Liver (tissue), 9 donors: Measurements from ENCODE around the gene C5. TPM values are rescaled to one million over a fixed set of nuclear protein-coding genes. Genes with fewer than 3 reads are reported as not detected.

Experiments used
- DNase-seq: peaks from one replicate; pipeline ENCODE4 v3.0.0-alpha.2; 2017; ENCODE audit warnings: low spot score
- H3K27ac ChIP-seq, 2 donors: one replicate each; pipeline ENCODE4 v1.7.0; 2013; ENCODE audit warnings: inconsistent platforms in 2 of 2, low read length in 2 of 2, control low read depth in 1 of 2, low read depth in 1 of 2, mild to moderate bottlenecking in 1 of 2
- H3K27me3 ChIP-seq, 4 donors: one replicate each; pipeline versions ENCODE4 v1.6.1 to v1.7.0; 2013; ENCODE audit warnings: low read length in 3 of 4, inconsistent platforms in 1 of 4, mild to moderate bottlenecking in 1 of 4, moderate library complexity in 1 of 4; ENCODE audit not compliant: control insufficient read depth in 4 of 4, insufficient read depth in 4 of 4
- H3K36me3 ChIP-seq, 4 donors: one replicate each; pipeline versions ENCODE4 v1.6.1 to v1.7.0; 2013; ENCODE audit warnings: low read length in 3 of 4, mild to moderate bottlenecking in 3 of 4, low read depth in 1 of 4, moderate library complexity in 1 of 4; ENCODE audit not compliant: control insufficient read depth in 4 of 4, insufficient read depth in 3 of 4
- H3K4me1 ChIP-seq, 4 donors: one replicate each; pipeline versions ENCODE4 v1.6.1 to v1.7.0; 2013; ENCODE audit warnings: low read length in 3 of 4, mild to moderate bottlenecking in 3 of 4, moderate library complexity in 1 of 4; ENCODE audit not compliant: control insufficient read depth in 4 of 4, insufficient read depth in 4 of 4
- H3K4me3 ChIP-seq, 3 donors: one replicate each; pipeline versions ENCODE4 v1.6.1 to v1.7.0; 2013; ENCODE audit warnings: low read length in 3 of 3, control low read depth in 1 of 3, low read depth in 1 of 3, mild to moderate bottlenecking in 1 of 3
- H3K9ac ChIP-seq, 2 donors: one replicate each; pipeline ENCODE4 v1.7.0; 2013; ENCODE audit warnings: low read length in 2 of 2, mild to moderate bottlenecking in 2 of 2, moderate library complexity in 2 of 2, control low read depth in 1 of 2, low read depth in 1 of 2
- H3K9me3 ChIP-seq, 4 donors: one replicate each; pipeline versions ENCODE4 v1.6.1 to v1.7.0; 2013; ENCODE audit warnings: low read length in 3 of 4; ENCODE audit not compliant: control insufficient read depth in 4 of 4
- FOXA1 ChIP-seq: IDR thresholded peaks from 2 replicates; pipeline ENCODE4 v1.6.1; 2016; ENCODE audit warnings: antibody characterized with exemption
- GABPA ChIP-seq, 2 donors: IDR thresholded peaks in 1 of 2; conservative IDR thresholded peaks in 1 of 2; 2 replicates each; pipeline ENCODE4 v1.6.1; 2016; ENCODE audit warnings: antibody characterized with exemption in 2 of 2, mild to moderate bottlenecking in 1 of 2, moderate library complexity in 1 of 2
- HNF4G ChIP-seq: IDR thresholded peaks from 2 replicates; pipeline ENCODE4 v1.6.1; 2016; ENCODE audit warnings: antibody characterized with exemption
- JUND ChIP-seq, 2 donors: IDR thresholded peaks; 2 replicates each; pipeline ENCODE4 v1.6.1; 2016; ENCODE audit warnings: antibody characterized with exemption in 2 of 2
- NR2F2 ChIP-seq: IDR thresholded peaks from 2 replicates; pipeline ENCODE4 v1.6.1; 2016; ENCODE audit warnings: antibody characterized with exemption
- RAD21 ChIP-seq, 2 donors: IDR thresholded peaks; 2 replicates each; pipeline ENCODE4 v1.6.1; 2016; ENCODE audit warnings: antibody characterized with exemption in 2 of 2, mild to moderate bottlenecking in 2 of 2
- REST ChIP-seq: IDR thresholded peaks from 2 replicates; pipeline ENCODE4 v1.6.1; 2016; ENCODE audit warnings: antibody characterized with exemption, mild to moderate bottlenecking
- RXRA ChIP-seq, 2 donors: IDR thresholded peaks; 2 replicates each; pipeline ENCODE4 v1.6.1; 2017 to 2018; ENCODE audit warnings: antibody characterized with exemption in 2 of 2, mild to moderate bottlenecking in 1 of 2
- SP1 ChIP-seq: IDR thresholded peaks from 2 replicates; pipeline ENCODE4 v1.6.1; 2018; ENCODE audit warnings: antibody characterized with exemption, mild to moderate bottlenecking
- TAF1 ChIP-seq: conservative IDR thresholded peaks from 2 replicates; pipeline ENCODE4 v1.6.1; 2016; ENCODE audit warnings: antibody characterized with exemption, mild to moderate bottlenecking
- YY1 ChIP-seq: IDR thresholded peaks from 2 replicates; pipeline ENCODE4 v1.6.1; 2016; ENCODE audit warnings: antibody characterized with exemption, mild to moderate bottlenecking
- WGBS: extraction: QIAGEN DNeasy Blood & Tissue Kit; methylation state at CpG from one replicate; pipeline ENCODE4 v1.1.7; 2013; 5-methylcytosine and 5-hydroxymethylcytosine counted together
- polyA plus RNA-seq, 2 donors: library from polyadenylated mRNA; stranded (reverse) in 1 of 2; unstranded in 1 of 2; fragments of 200-250 nt in 1 of 2; fragments of >200 nt in 1 of 2; fragmentation: Nextera tagmentation in 1 of 2; extraction: Ambion mirVana in 1 of 2; gene quantifications; one replicate each; pipeline versions ENCODE4 v1.2.1 to v1.2.3, GENCODE V29; 2013 to 2015
- total RNA-seq, 2 donors: library from RNA; depleted of rRNA; stranded (reverse); fragments of >200 nt; gene quantifications; one replicate each; pipeline ENCODE4 v1.2.3, GENCODE V29; 2014
- TF ChIP-seq, protein P1 (sequence below): fragments of 150-350 bp; IDR thresholded peaks from 2 replicates; pipeline ENCODE4 v1.5.1; 2017; ENCODE audit warnings: improper control_type of control experiment, low read depth, low read length; ENCODE audit not compliant: missing input control
- TF ChIP-seq, protein P2 (sequence below): IDR thresholded peaks from 2 replicates; pipeline ENCODE4 v1.6.1; 2016; ENCODE audit warnings: antibody characterized with exemption
- donor health status: healthy.
- donor health status: healthy.
- donor health status: healthy.
- donor health status: healthy.
- donor health status: healthy.

C5 gene
- total and polyA plus RNA-seq, 4 donors, result 127 to 485 (median 361) TPM

GRCh38 chr9:121026260-121026691, 23.8 kb downstream of the C5 start:
- no peak for DNase-seq
- WGBS, result 69% methylated on average over 3 of the region's 3 CpGs

DNA sequence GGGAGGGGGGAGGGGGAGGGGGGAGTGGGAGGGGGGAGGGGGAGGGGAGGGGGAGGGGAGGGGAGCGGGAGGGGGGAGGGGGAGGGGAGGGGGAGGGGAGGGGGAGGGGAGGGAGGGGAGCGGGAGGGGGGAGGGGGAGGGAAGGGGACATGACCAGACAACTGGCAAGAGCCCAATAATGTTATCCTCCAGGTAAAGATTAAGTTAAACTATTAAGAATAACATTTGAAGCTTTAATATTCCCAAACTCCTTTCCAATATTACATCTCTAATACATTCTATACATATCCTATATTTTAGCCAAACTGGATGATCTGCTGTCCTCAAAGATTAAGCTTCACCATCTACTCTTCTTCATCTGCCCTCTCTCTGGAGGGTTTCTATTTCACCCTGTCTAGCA, 25.8 kb downstream of the C5 start:
- Histone ChIP-seq H3K9ac (no peak overlapping the region), H3K4me3 (no peak overlapping the region), H3K36me3 (peaks cover 3 to 68% (median 45%) of the 10 kb centered on the region in 4 donors), H3K27ac (no peak overlapping the region), H3K4me1 (peaks cover 9 to 54% (median 44%) of the 10 kb centered on the region in 4 donors), H3K9me3 (no peaks in the 10 kb centered on the region), H3K27me3 (no peaks in the 10 kb centered on the region)
- WGBS, result 40% methylated on average over 1 of the region's 2 CpGs
- DNase-seq, result no peak
- TF ChIP-seq REST, result no peak
- TF ChIP-seq HNF4G, result no peak
- no peak for TF ChIP-seq NR2F2
- no peak for TF ChIP-seq GABPA (IDR thresholded peaks at IDR 0.05 in 1 of 2, conservative IDR thresholded peaks at IDR 0.05 in 1 of 2)
- no peak for TF ChIP-seq RAD21 (IDR thresholded peaks at IDR 0.05)
- TF ChIP-seq SP1, result no peak
- TF ChIP-seq JUND (IDR thresholded peaks at IDR 0.05), result no peak
- TF ChIP-seq, protein P1, sequence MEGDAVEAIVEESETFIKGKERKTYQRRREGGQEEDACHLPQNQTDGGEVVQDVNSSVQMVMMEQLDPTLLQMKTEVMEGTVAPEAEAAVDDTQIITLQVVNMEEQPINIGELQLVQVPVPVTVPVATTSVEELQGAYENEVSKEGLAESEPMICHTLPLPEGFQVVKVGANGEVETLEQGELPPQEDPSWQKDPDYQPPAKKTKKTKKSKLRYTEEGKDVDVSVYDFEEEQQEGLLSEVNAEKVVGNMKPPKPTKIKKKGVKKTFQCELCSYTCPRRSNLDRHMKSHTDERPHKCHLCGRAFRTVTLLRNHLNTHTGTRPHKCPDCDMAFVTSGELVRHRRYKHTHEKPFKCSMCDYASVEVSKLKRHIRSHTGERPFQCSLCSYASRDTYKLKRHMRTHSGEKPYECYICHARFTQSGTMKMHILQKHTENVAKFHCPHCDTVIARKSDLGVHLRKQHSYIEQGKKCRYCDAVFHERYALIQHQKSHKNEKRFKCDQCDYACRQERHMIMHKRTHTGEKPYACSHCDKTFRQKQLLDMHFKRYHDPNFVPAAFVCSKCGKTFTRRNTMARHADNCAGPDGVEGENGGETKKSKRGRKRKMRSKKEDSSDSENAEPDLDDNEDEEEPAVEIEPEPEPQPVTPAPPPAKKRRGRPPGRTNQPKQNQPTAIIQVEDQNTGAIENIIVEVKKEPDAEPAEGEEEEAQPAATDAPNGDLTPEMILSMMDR, result no peak
- TF ChIP-seq YY1, result no peak
- no peak for TF ChIP-seq FOXA1
- no peak for TF ChIP-seq RXRA (IDR thresholded peaks at IDR 0.05)

More at GRCh38 chr9:121026260-121026691, 23.8 kb downstream of the C5 start:
- H3K27ac ChIP-seq, result no peak overlapping the region
- H3K4me3 ChIP-seq, result no peak overlapping the region
- H3K27me3 ChIP-seq, result no peaks in the 10 kb centered on the region
- H3K9me3 ChIP-seq, result no peaks in the 10 kb centered on the region
- TF ChIP-seq TAF1 (no peak), GABPA (IDR thresholded peaks at IDR 0.05 in 1 of 2, conservative IDR thresholded peaks at IDR 0.05 in 1 of 2) (no peak), JUND (IDR thresholded peaks at IDR 0.05) (no peak), YY1 (no peak), HNF4G (no peak), REST (no peak), RXRA (IDR thresholded peaks at IDR 0.05) (no peak), SP1 (no peak), FOXA1 (no peak), NR2F2 (no peak)
- TF ChIP-seq, protein P1, result no peak
- TF ChIP-seq, protein P2, sequence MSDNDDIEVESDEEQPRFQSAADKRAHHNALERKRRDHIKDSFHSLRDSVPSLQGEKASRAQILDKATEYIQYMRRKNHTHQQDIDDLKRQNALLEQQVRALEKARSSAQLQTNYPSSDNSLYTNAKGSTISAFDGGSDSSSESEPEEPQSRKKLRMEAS, result no peak
- peaks cover 2 to 68% (median 48%) of the 10 kb centered on the region in 4 donors for H3K36me3 ChIP-seq
- H3K9ac ChIP-seq, result no peak overlapping the region
- H3K4me1 ChIP-seq, result peaks cover 7 to 45% (median 31%) of the 10 kb centered on the region in 4 donors
